Spinal cord (tissue), 10 donors: ENCODE measurements around the gene KIAA0825. TPM values are rescaled to one million over a fixed set of nuclear protein-coding genes. Genes with fewer than 3 reads are reported as not detected.
"Not testable (repeated sequence)": the region's sequence is repeated elsewhere in the genome, so short reads cannot be mapped to it uniquely, and the experiment has no call there.

Experiments used
- DNase-seq, 6 donors: peaks; one replicate each; pipeline versions ENCODE4 v3.0.0 to v3.0.0-alpha.2; 2013 to 2015; ENCODE audit warnings: low spot score in 6 of 6, low read depth in 4 of 6
- H3K27ac ChIP-seq: one replicate; pipeline ENCODE4 v1.5.1; 2013; ENCODE audit warnings: low read depth, low read length, control low read depth
- H3K27me3 ChIP-seq: one replicate; pipeline ENCODE4 v1.6.1; 2013; ENCODE audit warnings: low read length; ENCODE audit not compliant: control insufficient read depth, insufficient read depth
- H3K36me3 ChIP-seq: one replicate; pipeline ENCODE4 v1.6.1; 2013; ENCODE audit warnings: low read length; ENCODE audit not compliant: control insufficient read depth, insufficient read depth
- H3K4me1 ChIP-seq: one replicate; pipeline ENCODE4 v1.6.1; 2013; ENCODE audit warnings: low read length; ENCODE audit not compliant: control insufficient read depth, insufficient read depth
- H3K4me3 ChIP-seq: one replicate; pipeline ENCODE4 v1.5.1; 2013; ENCODE audit warnings: low read depth, low read length, control low read depth
- H3K9me3 ChIP-seq: one replicate; pipeline ENCODE4 v1.6.1; 2013; ENCODE audit warnings: low read length; ENCODE audit not compliant: control insufficient read depth, insufficient read depth
- WGBS: methylation state at CpG from one replicate; pipeline ENCODE4 v1.1.5; 2013; ENCODE audit warnings: missing lambda C conversion rate; ENCODE audit not compliant: insufficient coverage; 5-methylcytosine and 5-hydroxymethylcytosine counted together
- polyA plus RNA-seq, 2 donors: library from polyadenylated mRNA; unstranded; fragments of 120-200 nt; gene quantifications; one replicate each; pipeline ENCODE4 v1.2.1, GENCODE V29; 2013; ENCODE audit not compliant: insufficient read length in 2 of 2
- total RNA-seq, 2 donors: library from RNA; depleted of rRNA in 1 of 2; stranded (reverse); fragments of 120-200 nt in 1 of 2; fragments of >200 nt in 1 of 2; gene quantifications; one replicate each; pipeline versions ENCODE4 v1.2.3 to v1.2.4, GENCODE V29; 2013 to 2014
- donor health status: healthy.

The KIAA0825 gene
- total and polyA plus RNA-seq, 4 donors = 2.9 to 20.9 (median 8.4) TPM

GRCh38 chr5:94354837-94355485 is 263.4 kb downstream of the KIAA0825 start:
- H3K4me3 ChIP-seq, H3K36me3 ChIP-seq, H3K9me3 ChIP-seq, H3K27ac ChIP-seq, H3K4me1 ChIP-seq, DNase-seq, H3K27me3 ChIP-seq: not testable (repeated sequence)
- 34% methylated on average over 4 of the region's 5 CpGs for WGBS

- Histone ChIP-seq H3K36me3 (no peaks in the 10 kb centered on the region), H3K27ac (no peak overlapping the region), H3K4me3 (no peak overlapping the region), H3K27me3 (no peaks in the 10 kb centered on the region), H3K4me1 (no peaks in the 10 kb centered on the region), H3K9me3 (no peaks in the 10 kb centered on the region)
- 100% methylated on average over 1 of the region's 4 CpGs for WGBS
- no peak for DNase-seq
Observed at GRCh38 chr5:94353605-94354004, 264.8 kb downstream of the KIAA0825 start.

GRCh38 chr5:94347130-94347529 is 271.3 kb downstream of the KIAA0825 start:
- no peak overlapping the region for H3K4me3 ChIP-seq
- no peak overlapping the region for H3K27ac ChIP-seq
- no peaks in the 10 kb centered on the region for H3K9me3 ChIP-seq
- no peaks in the 10 kb centered on the region for H3K36me3 ChIP-seq
- DNase-seq = no peak
- H3K4me1 ChIP-seq = no peaks in the 10 kb centered on the region
- no peaks in the 10 kb centered on the region for H3K27me3 ChIP-seq
- WGBS = 92% methylated on average over 7 of the region's 8 CpGs

GRCh38 chr5:94345257-94345656 is 273.1 kb downstream of the KIAA0825 start:
- Histone ChIP-seq H3K4me1 (no peaks in the 10 kb centered on the region), H3K27me3 (no peaks in the 10 kb centered on the region), H3K36me3 (no peaks in the 10 kb centered on the region), H3K4me3 (no peak overlapping the region), H3K9me3 (no peaks in the 10 kb centered on the region), H3K27ac (no peak overlapping the region)
- no peak for DNase-seq

- Histone ChIP-seq H3K36me3 (no peaks in the 10 kb centered on the region), H3K27me3 (no peaks in the 10 kb centered on the region), H3K4me1 (no peaks in the 10 kb centered on the region), H3K27ac (no peak overlapping the region), H3K9me3 (no peaks in the 10 kb centered on the region), H3K4me3 (no peak overlapping the region)
- DNase-seq = no peak
- WGBS = 93% methylated on average over 1 of the region's 1 CpG
Observed at GRCh38 chr5:94337617-94338016, 280.8 kb downstream of the KIAA0825 start.

- no peaks in the 10 kb centered on the region for H3K36me3 ChIP-seq
- DNase-seq = no peak
- WGBS = no CpG with 5 or more reads among the region's 2 CpGs
- no peak overlapping the region for H3K27ac ChIP-seq
- H3K9me3 ChIP-seq = no peaks in the 10 kb centered on the region
- H3K4me1 ChIP-seq = no peaks in the 10 kb centered on the region
- H3K27me3 ChIP-seq = no peaks in the 10 kb centered on the region
- H3K4me3 ChIP-seq = no peak overlapping the region
Observed at GRCh38 chr5:94335936-94336335, 282.5 kb downstream of the KIAA0825 start.

GRCh38 chr5:94329115-94329514 is 289.3 kb downstream of the KIAA0825 start:
- Histone ChIP-seq H3K27me3 (no peaks in the 10 kb centered on the region), H3K36me3 (no peaks in the 10 kb centered on the region), H3K27ac (no peak overlapping the region), H3K4me3 (no peak overlapping the region), H3K4me1 (no peaks in the 10 kb centered on the region), H3K9me3 (no peaks in the 10 kb centered on the region)
- WGBS = no CpG with 5 or more reads among the region's 1 CpG
- no peak for DNase-seq

GRCh38 chr5:94326586-94326985 is 291.8 kb downstream of the KIAA0825 start:
- Histone ChIP-seq H3K9me3 (no peaks in the 10 kb centered on the region), H3K4me3 (no peak overlapping the region), H3K27ac (no peak overlapping the region), H3K27me3 (no peaks in the 10 kb centered on the region), H3K4me1 (no peaks in the 10 kb centered on the region), H3K36me3 (no peaks in the 10 kb centered on the region)
- DNase-seq = no peak
- WGBS = no CpG with 5 or more reads among the region's 5 CpGs

GRCh38 chr5:94316916-94317838 is 301.2 kb downstream of the KIAA0825 start:
- no peaks in the 10 kb centered on the region for H3K9me3 ChIP-seq
- H3K4me3 ChIP-seq = no peak overlapping the region
- peak in 1 of 6 donors; percentile 47 for DNase-seq
- H3K27ac ChIP-seq = no peak overlapping the region
- WGBS = 88% methylated on average over 1 of the region's 6 CpGs
- H3K4me1 ChIP-seq = no peaks in the 10 kb centered on the region
- H3K36me3 ChIP-seq = no peaks in the 10 kb centered on the region
- no peaks in the 10 kb centered on the region for H3K27me3 ChIP-seq
